GM21786 (cell line): Measurements from ENCODE around the gene GPR15LG.
"Not testable (repeated sequence)": the region's sequence is repeated elsewhere in the genome, so short reads cannot be mapped to it uniquely, and the experiment has no call there.

Source experiments
- ATAC-seq: cut with Tn5 transposase; IDR thresholded peaks from one replicate; pipeline ENCODE4 v1.9.1; 2021; ENCODE audit not compliant: unreplicated experiment

GPR15LG gene

DNA sequence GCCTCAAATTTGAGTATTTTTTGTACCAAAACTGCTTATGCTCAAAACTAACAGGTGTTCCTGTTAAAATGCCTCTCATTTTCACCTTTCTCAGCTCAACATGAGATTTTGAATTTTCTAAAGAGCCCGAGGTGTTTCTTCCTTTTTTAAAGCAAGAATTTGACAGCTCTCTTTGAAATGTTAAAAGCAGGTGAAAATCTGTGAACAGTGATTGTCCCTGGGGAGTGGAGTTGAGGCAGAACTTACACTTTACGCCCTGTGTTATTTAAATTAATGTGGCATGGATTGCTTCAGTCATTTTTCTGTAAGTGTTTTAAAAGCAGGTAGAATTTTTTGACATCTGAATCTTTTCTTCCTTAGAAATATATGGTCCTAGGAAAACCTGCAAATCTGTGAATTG, 9.2 kb upstream of the GPR15LG start:
- no peak for ATAC-seq

DNA sequence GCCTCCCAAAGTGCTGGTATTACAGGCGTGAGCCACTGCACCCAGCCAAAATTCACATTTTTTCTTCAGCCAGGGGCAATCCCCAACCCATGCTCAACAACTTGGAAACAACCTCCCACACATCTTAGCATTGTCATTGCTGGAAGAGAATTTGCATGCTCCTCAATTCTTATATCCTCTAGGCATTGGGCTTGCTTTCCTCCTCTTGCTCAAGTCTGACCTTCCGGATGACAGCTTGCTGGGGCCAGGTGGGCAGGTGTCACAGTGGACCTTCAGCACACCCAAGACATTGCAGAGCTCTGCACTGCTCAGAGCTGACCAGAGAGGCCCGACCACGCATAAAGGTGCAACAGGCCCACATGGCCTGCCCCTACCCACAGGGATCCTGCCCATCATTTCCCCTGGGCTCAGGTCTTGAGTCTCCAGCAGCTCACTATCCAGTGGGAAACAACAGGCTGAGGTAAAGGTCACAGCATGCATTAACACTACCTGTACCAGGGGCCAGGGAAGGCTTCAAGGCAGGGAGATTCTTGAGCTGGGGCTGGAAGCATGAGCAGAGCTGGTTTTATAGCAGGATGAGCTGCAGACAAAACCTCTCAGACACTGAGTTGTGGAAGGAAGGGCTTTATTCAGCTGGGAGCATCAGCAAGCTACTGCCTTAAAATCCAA, 6.8 kb upstream of the GPR15LG start:
- ATAC-seq, result peak; percentile 49

DNA sequence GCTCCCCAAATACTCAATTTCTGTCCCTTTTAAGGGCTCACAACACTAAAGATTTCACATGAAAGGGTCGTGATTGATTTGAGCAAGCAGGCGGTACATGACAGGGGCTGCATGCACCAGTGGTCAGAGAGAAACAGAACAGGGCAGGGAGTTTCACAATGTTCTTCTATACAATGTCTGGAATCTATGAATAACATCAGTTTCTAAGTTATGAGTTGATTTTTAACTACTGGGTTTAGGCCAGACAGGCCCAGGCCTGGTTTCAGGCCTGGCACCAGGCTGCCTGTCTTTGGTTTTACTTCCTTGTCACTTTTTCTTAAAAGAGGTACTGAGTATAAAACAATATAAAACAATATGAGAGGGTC, 6.3 kb upstream of the GPR15LG start:
- ATAC-seq, result not testable (repeated sequence)

DNA sequence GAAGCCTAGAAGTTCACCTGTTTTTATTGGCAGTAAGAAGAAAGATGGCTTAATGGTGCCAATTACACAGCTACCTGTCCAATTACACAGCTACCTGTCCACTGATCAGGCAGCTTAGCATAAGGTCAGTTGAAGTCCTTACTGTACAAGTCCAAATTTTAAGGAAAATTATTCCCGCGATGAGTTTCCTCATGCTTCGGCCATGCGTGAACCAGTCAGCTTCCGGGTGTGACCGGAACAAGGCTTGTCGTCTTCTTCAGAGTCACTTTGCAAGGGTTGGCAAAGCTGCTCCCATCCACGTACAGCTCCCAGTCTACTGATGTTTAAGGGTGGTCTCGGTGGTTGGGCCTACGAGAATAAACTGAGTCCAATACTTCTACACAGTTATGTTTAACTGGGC, 5.2 kb upstream of the GPR15LG start:
- ATAC-seq, result not testable (repeated sequence)

DNA sequence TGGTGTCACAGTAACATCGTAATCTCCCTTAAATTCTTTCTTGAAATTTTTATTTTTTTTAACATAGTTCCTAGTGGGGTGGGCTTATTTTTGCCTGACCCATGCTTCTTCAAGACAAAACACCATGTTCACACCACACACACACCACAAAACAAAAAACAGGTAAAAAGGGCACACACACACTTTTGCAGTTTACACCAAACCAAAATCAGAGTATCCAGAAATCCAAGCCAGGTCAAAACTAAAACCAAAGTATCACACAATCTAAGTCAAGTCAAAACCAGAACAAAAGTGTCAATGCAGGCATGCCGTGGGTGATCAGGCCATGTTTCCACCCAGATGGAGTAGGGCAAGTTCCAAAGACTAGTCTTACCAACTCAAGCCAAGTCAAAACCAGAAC, 2.4 kb upstream of the GPR15LG start:
- not testable (repeated sequence) for ATAC-seq

DNA sequence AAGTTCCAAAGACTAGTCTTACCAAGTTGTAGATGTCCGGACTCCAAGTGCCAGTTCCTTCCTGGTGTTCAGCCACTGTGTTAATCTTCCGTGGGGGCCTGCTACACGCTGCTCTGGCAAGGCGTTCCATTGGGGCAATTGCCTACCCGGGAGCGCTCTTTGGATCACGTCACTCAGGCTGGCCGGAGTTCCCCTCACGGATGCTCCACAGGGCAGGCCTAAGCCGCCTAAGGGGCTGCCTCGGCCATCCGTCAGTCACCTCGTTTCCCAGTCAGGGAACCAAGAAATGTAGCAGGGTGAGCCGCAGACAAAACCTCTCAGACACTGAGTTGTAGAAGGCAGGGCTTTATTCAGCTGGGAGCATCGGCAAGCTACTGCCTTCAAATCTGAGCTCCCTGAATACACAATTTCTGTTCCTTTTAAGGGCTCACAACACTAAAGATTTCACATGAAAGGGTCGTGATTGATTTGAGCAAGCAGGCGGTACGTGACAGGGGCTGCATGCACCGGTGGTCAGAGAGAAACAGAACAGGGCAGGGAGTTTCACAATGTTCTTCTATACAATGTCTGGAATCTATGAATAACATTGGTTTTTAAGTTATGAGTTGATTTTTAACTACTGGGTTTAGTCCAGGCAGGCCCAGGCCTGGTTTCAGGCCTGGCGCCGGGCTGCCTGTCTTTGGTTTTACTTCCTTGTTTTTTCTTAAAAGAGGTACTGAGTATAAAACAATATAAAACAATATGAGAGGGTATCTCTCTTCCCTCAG, 1.7 kb upstream of the GPR15LG start:
- peak; percentile 19 for ATAC-seq

- ATAC-seq, result peak; percentile 45
These were observed 889 bp upstream of the GPR15LG start for GRCh38 chr10:84172467-84173356.

- no peak for ATAC-seq
These were observed 1.8 kb downstream of the GPR15LG start for GRCh38 chr10:84175436-84175835.

- no peak for ATAC-seq
These were observed 2.8 kb downstream of the GPR15LG start for GRCh38 chr10:84176351-84176750.

- ATAC-seq, result no peak
These were observed 3.4 kb downstream of the GPR15LG start for GRCh38 chr10:84176836-84177474.

GRCh38 chr10:84177541-84178141, 4.0 kb downstream of the GPR15LG start:
- ATAC-seq, result peak; percentile 35

GRCh38 chr10:84178160-84178609, 4.6 kb downstream of the GPR15LG start:
- no peak for ATAC-seq

DNA sequence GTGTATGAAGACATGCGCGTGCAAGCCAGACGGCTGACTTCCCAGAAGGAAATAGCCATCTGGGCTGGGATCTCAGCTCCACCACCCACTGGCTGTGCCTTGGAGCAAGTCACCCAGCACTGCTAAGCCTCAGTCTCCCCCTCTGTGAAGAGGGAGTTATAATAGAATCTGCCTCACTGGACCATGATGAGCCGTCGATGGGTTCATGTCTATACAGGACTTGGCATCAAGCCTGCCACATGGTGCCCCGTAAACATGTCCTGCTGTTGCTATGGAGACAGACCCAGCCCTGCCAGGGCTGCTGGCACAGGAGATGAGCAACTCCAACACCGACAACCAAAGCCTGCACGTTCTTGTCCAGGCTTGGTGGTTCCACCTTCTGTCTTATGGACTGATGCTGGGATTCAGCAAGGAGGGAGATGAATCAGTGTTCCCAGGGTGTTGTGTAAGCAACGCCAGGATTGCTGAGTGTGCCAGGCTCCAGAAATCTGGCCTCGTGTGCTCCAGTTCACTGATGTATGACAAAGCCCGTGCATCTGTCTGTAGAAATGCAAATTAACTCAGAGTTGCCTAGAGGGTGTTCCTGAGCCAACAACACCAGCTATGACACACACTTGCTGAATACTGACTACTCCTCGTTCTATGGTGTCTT, 5.6 kb downstream of the GPR15LG start:
- peak; percentile 87 for ATAC-seq

DNA sequence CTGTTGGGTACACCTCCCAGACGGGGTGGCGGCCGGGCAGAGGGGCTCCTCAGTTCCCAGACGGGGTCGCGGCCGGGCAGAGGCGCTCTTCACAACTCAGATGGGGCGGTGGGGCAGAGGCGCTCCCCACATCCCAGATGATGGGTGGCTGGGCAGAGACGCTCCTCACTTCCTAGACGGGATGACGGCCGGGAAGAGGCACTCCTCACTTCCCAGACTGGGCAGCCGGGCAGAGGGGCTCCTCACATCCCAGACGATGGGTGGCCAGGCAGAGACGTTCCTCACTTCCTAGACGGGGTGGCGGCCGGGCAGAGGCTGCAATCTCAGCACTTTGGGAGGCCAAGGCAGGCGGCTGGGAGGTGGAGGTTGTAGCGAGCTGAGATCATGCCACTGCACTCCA, 6.8 kb downstream of the GPR15LG start:
- not testable (repeated sequence) for ATAC-seq

DNA sequence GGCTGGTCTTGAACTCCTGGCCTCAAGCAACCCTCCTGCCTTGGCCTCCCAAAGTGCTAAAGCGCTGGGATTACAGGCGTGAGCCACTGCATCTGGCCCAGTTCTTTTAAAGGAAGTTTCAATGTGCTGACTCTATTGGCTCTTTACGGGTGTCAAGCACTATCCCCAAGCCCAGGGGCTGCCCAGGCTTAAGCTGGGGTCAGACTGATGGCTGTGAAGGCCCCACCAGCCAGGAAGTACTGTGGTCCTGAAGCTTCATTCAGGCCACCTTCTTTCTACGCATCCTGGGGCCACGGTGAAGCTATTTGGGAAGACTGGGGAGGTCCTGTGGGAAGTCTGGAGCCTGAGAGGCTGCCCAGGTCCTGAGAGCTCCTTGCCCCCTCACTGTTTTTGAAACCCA, 8.0 kb downstream of the GPR15LG start:
- ATAC-seq, result no peak

- ATAC-seq, result peak; percentile 54
These were observed 10.9 kb downstream of the GPR15LG start for GRCh38 chr10:84184517-84184916.

DNA sequence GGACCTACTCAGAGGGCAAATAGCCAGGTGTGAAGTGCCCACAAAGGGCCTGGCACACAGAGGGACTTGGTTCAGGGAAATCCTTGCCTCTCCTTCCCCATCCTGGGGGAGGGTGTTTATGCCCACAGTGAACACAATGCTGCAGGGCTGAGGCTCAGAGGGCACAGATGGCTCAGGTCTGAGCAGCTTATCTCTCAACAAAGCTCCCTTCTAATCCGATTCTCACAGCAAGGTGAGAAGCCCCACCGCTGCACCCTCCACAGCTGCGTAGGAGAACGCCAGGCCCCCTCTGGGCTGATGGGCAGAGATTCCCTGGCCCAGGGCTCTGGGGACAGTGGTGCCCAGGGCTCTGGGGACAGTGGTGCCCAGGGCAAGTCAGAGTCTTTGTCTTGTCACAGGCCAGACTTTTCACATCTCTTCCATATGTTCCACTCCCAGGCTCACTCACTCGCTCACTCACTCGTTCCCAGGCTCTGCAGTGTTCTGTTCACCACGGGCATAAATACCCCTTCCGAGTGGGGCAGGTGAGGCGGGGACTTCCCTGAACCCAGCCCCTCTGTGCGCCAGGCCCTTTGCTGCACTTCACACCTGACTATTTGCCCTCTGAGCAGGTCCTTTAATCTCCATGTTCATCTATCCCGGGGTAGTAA, 12.1 kb downstream of the GPR15LG start:
- ATAC-seq, result no peak

DNA sequence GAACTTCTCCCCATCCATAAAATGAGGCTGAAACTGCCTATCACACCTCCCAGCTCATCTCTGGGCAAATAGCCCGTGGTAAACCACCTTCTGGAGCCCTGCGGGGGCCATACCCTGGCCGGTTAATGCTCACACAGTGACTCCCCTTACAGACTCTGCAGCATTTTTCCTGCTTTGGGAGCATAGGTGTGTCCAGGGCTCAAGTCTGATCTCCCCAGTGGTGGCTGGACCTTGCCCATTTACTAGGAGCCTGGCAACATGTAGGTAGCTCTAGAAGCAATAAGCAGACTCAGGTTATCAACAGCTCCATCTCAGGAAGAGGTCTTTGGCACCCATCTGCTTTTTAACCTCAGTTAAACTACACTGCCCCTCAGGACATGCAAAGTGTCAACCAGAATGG, 15.2 kb downstream of the GPR15LG start:
- ATAC-seq, result no peak

- no peak for ATAC-seq
These were observed 17.0 kb downstream of the GPR15LG start for GRCh38 chr10:84190621-84191020.

DNA sequence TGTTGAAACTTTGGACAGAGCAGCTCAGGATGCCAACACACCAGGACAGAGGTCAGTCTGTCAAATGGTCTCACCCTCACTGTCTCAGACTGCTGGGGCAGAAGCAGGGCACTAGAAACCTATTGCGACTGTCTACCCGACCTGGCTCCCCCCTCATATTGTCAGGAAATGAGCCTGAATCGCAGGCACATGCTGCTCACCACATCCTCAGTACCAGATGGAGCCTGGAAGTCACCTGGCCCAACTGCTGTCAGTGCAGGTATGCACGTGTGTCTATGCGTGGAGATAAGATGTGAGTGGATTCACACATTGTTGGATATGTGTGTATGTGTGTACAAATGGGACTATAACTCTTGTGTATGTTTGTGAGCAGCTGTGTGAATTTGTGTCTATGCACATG, 17.5 kb downstream of the GPR15LG start:
- no peak for ATAC-seq
